Uterus (tissue), 2 donors: Measurements from ENCODE around the gene NUBP1.

ENCODE experiments used
- CTCF ChIP-seq, 4 experiments: fragments of 200-600 bp in 2 of 4; fragments of 450-650 bp in 2 of 4; sonication (generic) in 2 of 4; IDR thresholded peaks; one replicate each; pipeline ENCODE4 v1.5.1; 2016 to 2019; ENCODE audit warnings: antibody characterized with exemption in 4 of 4, mild to moderate bottlenecking in 2 of 4, moderate library complexity in 1 of 4
- POLR2A ChIP-seq, 2 donors: fragments of 450-650 bp; IDR thresholded peaks; one replicate each; pipeline ENCODE4 v1.6.1; 2016; ENCODE audit warnings: antibody characterized with exemption in 2 of 2, mild to moderate bottlenecking in 1 of 2, moderate library complexity in 1 of 2

GRCh38 chr16:10817514-10817913 is 73.9 kb downstream of the NUBP1 start:
- TF ChIP-seq POLR2A (IDR thresholded peaks at IDR 0.05): no peak
- no peak for TF ChIP-seq CTCF (IDR thresholded peaks at IDR 0.05)
